Keratinocyte (primary cell): ENCODE measurements around the gene SGMS2. TPM values are rescaled to one million over a fixed set of nuclear protein-coding genes. Genes with fewer than 3 reads are reported as not detected.
A peak's percentile ranks its signal among the peaks of the same experiment; 100 is the strongest.

ENCODE experiments used
- DNase-seq: peaks from one replicate; pipeline ENCODE4 v3.0.0-alpha.2; 2011; ENCODE audit warnings: low read depth, missing footprints, low spot score
- FAIRE-seq: peaks from 2 replicates; lab custom pipeline; 2011; peaks lifted over from hg19 to GRCh38; lab: Jason Lieb, UNC
- H2AFZ ChIP-seq: 2 replicates; pipeline ENCODE4 v1.6.0; 2012; ENCODE audit warnings: low read length, control low read depth, inconsistent platforms; ENCODE audit not compliant: control insufficient read depth
- H3K27ac ChIP-seq: 2 replicates; pipeline ENCODE4 v1.5.1; 2011; ENCODE audit warnings: low read length; ENCODE audit not compliant: control insufficient read depth, insufficient read depth
- H3K27me3 ChIP-seq: 3 replicates; pipeline ENCODE4 v1.6.0; 2011; ENCODE audit warnings: low read length; ENCODE audit not compliant: control insufficient read depth, insufficient read depth; ENCODE audit errors: extremely low read depth
- H3K36me3 ChIP-seq, 2 experiments: 2 replicates in 1 of 2; 3 replicates in 1 of 2; pipeline ENCODE4 v1.5.1; 2011; ENCODE audit warnings: low read length in 2 of 2, mild to moderate bottlenecking in 1 of 2; ENCODE audit not compliant: control insufficient read depth in 2 of 2, insufficient read depth in 2 of 2; ENCODE audit errors: extremely low read depth in 1 of 2
- H3K4me1 ChIP-seq: 3 replicates; pipeline ENCODE4 v1.5.1; 2011; ENCODE audit warnings: low read length; ENCODE audit not compliant: control insufficient read depth, insufficient read depth; ENCODE audit errors: extremely low read depth
- H3K4me2 ChIP-seq: 3 replicates; pipeline ENCODE4 v1.6.0; 2011; ENCODE audit warnings: low read depth, low read length; ENCODE audit not compliant: control insufficient read depth, insufficient read depth; ENCODE audit errors: extremely low read depth
- H3K4me3 ChIP-seq, 3 experiments: fragments of 200-600 bp in 1 of 3; sonication (generic) in 1 of 3; 2 replicates in 2 of 3; 3 replicates in 1 of 3; pipeline ENCODE4 v1.5.1; 2011 to 2016; ENCODE audit warnings: low read length in 3 of 3, mild to moderate bottlenecking in 3 of 3, control low read depth in 2 of 3, inconsistent platforms in 1 of 3, low read depth in 1 of 3, mixed read lengths in 1 of 3, mixed run types in 1 of 3, moderate library complexity in 1 of 3; ENCODE audit not compliant: control insufficient read depth in 2 of 3, insufficient read depth in 2 of 3; ENCODE audit errors: extremely low read depth in 1 of 3
- H3K79me2 ChIP-seq: 2 replicates; pipeline ENCODE4 v1.6.0; 2012; ENCODE audit warnings: low read length; ENCODE audit not compliant: control insufficient read depth, insufficient read depth
- H3K9ac ChIP-seq: 3 replicates; pipeline ENCODE4 v1.6.0; 2011; ENCODE audit warnings: low read length; ENCODE audit not compliant: control insufficient read depth, insufficient read depth; ENCODE audit errors: extremely low read depth
- H3K9me1 ChIP-seq: 3 replicates; pipeline ENCODE4 v1.6.0; 2011; ENCODE audit warnings: low read length; ENCODE audit not compliant: control insufficient read depth, insufficient read depth; ENCODE audit errors: extremely low read depth
- H3K9me3 ChIP-seq: 2 replicates; pipeline ENCODE4 v1.5.1; 2012; ENCODE audit warnings: low read depth, low read length; ENCODE audit not compliant: control insufficient read depth
- H4K20me1 ChIP-seq: 3 replicates; pipeline ENCODE4 v1.6.0; 2011; ENCODE audit warnings: low read length; ENCODE audit not compliant: control insufficient read depth, insufficient read depth; ENCODE audit errors: extremely low read depth
- EZH2 ChIP-seq: IDR thresholded peaks from one replicate; pipeline ENCODE4 v1.6.1; 2012; ENCODE audit warnings: inconsistent platforms, mild to moderate bottlenecking, low read length, moderate library complexity
- dilution Hi-C: fragments of 300-500 bp; cut with MboI; formaldehyde crosslinking; loops from one replicate; pipeline ENCODE4 v1.7.0; 2020; ENCODE audit warnings: low sequenced_read_pairs; ENCODE audit not compliant: extremely low pct_ligation_motif_present
- polyA plus RNA-seq, 5 experiments: library from polyadenylated mRNA; depleted of rRNA in 3 of 5; stranded (reverse) in 3 of 5; stranded (forward) in 1 of 5; unstranded in 1 of 5; fragments of >200 nt; gene quantifications; 1 replicate in 1 of 5; 2 replicates in 3 of 5; 3 replicates in 1 of 5; pipeline versions ENCODE4 v1.2.1 to v1.2.3, GENCODE V29; 2011 to 2012; ENCODE audit warnings: missing spikeins in 2 of 5, low read depth in 1 of 5, low replicate concordance in 1 of 5
- TF ChIP-seq, protein P1 (sequence below), 3 experiments: IDR thresholded peaks in 1 of 3; conservative IDR thresholded peaks in 1 of 3; optimal IDR thresholded peaks in 1 of 3; 2 replicates in 2 of 3; 3 replicates in 1 of 3; pipeline versions ENCODE3 to v1.5.1; 2011; ENCODE audit warnings: low read length in 3 of 3, mild to moderate bottlenecking in 3 of 3, moderate library complexity in 2 of 3, control low read depth in 1 of 3, inconsistent platforms in 1 of 3; ENCODE audit not compliant: insufficient read depth in 2 of 3; ENCODE audit errors: extremely low read depth in 1 of 3

SGMS2 gene
- polyA plus RNA-seq, 1 donor (not counting 4 experiments of a cell fraction or from before 2014, with no cell fraction given), result 38.5 TPM

DNA sequence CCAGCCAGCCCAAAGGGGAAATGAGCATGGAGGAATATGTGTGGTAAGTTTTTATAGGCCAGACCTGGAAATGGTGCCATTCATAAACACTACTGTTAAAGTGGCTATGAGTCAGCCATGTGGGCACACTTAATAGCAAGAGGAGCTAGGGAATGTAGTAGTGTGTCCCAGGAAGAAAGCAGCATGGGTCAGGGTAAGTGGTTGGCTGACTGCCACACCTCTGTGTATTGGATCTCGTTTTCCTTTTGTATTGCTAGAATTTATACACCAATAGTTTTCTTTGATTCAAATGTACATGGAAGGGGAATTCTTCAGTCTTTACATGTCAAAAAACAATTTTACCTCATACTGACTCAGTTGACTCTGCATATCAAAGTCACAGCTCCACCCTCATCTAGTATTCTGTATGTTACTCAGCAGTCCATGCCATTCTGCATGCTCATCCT, 22.9 kb upstream of the SGMS2 start:
- TF ChIP-seq, protein P1, sequence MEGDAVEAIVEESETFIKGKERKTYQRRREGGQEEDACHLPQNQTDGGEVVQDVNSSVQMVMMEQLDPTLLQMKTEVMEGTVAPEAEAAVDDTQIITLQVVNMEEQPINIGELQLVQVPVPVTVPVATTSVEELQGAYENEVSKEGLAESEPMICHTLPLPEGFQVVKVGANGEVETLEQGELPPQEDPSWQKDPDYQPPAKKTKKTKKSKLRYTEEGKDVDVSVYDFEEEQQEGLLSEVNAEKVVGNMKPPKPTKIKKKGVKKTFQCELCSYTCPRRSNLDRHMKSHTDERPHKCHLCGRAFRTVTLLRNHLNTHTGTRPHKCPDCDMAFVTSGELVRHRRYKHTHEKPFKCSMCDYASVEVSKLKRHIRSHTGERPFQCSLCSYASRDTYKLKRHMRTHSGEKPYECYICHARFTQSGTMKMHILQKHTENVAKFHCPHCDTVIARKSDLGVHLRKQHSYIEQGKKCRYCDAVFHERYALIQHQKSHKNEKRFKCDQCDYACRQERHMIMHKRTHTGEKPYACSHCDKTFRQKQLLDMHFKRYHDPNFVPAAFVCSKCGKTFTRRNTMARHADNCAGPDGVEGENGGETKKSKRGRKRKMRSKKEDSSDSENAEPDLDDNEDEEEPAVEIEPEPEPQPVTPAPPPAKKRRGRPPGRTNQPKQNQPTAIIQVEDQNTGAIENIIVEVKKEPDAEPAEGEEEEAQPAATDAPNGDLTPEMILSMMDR (optimal IDR thresholded peaks at IDR 0.05 in 1 of 3, IDR thresholded peaks at IDR 0.05 in 1 of 3, conservative IDR thresholded peaks at IDR 0.05 in 1 of 3; ENCODE audit: extremely low read depth in 1 of 3, insufficient read depth in 2 of 3, low read length in 3 of 3), result no peak
- TF ChIP-seq EZH2, result no peak
- Histone ChIP-seq H3K4me3 (no peak overlapping the region), H3K27me3 (peaks cover 3% of the 10 kb centered on the region), H3K4me1 (peaks cover 19% of the 10 kb centered on the region), H3K9me3 (no peaks in the 10 kb centered on the region), H2AFZ (peak overlapping the region; percentile 51), H3K9ac (peak overlapping the region; percentile 22), H3K36me3 (no peaks in the 10 kb centered on the region), H4K20me1 (no peaks in the 10 kb centered on the region), H3K27ac (peak overlapping the region; percentile 61), H3K9me1 (no peaks in the 10 kb centered on the region), H3K79me2 (no peaks in the 10 kb centered on the region), H3K4me2 (peak overlapping the region; percentile 69)
- dilution Hi-C loops, result no loop called here
- DNase-seq (peak; percentile 66), FAIRE-seq (peak; percentile 90)

DNA sequence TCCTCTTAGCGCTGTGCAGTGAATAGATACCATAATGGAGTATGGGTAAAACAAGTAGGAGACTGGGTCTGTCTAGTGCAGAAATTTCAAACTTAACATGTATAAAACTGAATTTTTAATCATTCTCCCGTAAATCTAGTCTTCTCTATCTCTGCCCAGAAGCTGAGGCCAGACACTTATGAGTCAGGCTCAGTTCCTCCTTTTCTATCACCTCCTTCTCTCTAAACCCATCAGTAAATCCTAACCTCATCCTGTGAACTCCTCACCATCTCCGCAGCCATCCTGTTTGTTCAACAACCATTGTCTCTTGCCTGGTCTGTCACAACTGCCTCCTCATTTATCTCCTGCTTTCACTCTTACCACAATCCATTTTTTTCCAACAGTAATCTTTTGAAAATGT, 19.8 kb upstream of the SGMS2 start:
- TF ChIP-seq, protein P1 (optimal IDR thresholded peaks at IDR 0.05 in 1 of 3, IDR thresholded peaks at IDR 0.05 in 1 of 3, conservative IDR thresholded peaks at IDR 0.05 in 1 of 3; ENCODE audit: extremely low read depth in 1 of 3, insufficient read depth in 2 of 3, low read length in 3 of 3), result no peak
- no peak for TF ChIP-seq EZH2
- peaks cover 23% of the 10 kb centered on the region for H3K4me1 ChIP-seq
- H3K4me3 ChIP-seq, result no peak overlapping the region
- H4K20me1 ChIP-seq, result no peaks in the 10 kb centered on the region
- no peak for FAIRE-seq
- no peak for DNase-seq
- no peak overlapping the region for H3K4me2 ChIP-seq
- H3K9me3 ChIP-seq, result no peaks in the 10 kb centered on the region
- H3K36me3 ChIP-seq, result no peaks in the 10 kb centered on the region
- H3K27me3 ChIP-seq, result no peaks in the 10 kb centered on the region
- no peak overlapping the region for H2AFZ ChIP-seq
- dilution Hi-C loops, result no loop called here
- no peaks in the 10 kb centered on the region for H3K9me1 ChIP-seq
- H3K79me2 ChIP-seq, result no peaks in the 10 kb centered on the region
- H3K27ac ChIP-seq, result no peak overlapping the region
- H3K9ac ChIP-seq, result no peak overlapping the region
